ENCODE results near the gene WIPF2.

The WIPF2 gene

GRCh38 chr17:40315678-40316570, 96.8 kb downstream of the WIPF2 start:
- DNase-seq: peak in 1 of 5 experiments; percentile 27

DNA sequence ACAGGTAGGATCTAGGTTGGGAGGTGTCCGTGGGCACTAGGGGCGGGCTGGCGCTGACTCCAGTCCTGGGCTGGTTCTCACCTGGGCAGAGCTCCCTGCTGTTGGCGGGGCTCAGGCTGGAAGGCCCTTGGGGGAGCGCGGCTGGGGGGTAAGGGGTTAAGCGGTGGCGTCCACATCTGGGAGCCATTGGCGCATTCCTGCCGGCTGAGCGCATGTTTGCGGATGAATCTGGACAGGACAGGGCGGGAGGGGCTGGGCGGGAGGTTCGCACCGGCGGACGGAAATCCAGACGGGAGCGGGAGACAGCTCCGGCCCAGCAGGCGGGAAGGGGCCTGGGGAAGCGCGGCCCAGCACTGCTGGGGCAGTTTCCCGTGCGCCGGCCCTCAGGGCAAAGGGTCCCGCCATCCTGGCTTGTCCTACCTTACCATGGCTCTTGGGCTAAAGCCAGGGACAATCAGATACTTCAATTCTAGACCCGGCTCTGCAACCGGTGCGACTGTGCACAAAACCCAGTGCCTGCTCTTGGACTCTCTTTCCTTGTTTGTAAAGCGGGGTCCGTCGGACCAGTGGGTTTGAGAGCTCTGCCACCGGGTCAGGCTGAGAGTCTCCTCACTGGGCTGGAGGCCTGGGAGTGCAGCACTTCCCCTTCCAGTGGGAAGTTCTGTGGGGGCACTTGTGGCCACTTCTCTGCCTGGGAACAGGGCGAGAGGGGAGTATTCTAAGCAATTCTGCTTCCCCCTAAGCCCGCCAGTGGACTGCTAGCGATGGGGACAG, 97.7 kb downstream of the WIPF2 start:
- DNase-seq: no peak

- DNase-seq: peak in 2 of 5 experiments; percentile 46 to 59
Measured at GRCh38 chr17:40317345-40317873, 98.3 kb downstream of the WIPF2 start.

DNA sequence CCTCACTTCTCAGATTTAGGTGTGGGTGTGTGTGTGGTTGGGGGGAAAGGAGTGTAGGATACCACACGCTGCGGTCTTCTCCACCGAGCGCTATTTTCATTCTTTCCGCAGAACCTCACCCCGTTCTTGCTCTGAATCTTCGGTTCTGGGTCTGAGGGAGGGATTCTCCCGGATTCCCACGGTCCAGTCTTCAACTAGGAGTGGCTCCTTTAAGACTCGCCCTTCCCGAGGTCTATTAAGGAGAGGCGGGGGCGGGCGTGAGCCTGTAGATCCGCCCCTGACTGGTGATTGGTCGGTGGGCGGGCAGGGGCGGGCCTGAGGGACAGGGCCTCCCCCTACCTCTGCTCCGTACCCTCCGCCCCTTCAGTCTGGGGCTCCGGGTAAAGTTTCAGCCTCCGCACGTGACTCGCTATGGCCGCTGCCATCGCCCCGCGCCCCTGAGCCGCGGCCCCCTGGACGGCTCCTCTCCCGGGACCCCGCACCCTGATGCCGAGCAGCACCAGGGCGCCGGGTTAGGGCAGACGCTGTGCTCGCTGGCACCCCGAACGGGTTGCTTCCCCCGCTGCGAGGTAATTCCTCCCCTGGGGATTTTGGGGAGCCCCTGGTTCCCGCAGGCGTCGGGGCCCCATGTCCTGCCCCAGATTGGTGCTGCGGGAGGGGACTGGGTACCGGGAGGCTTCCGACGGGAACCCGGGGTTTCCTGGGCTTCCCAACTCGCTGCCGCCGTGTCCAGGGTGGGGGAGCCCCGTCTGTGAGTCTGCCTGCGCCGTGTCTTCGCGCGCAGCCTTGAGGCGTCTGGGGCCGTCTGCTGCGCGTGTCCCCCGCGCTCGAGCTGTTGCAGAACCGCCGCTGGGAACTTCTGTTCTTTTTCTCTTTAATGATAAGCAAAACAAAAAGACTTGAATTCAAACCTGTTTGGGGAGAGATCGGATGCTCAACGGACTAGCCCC, 99.1 kb downstream of the WIPF2 start:
- DNase-seq: peak; percentile 85 to 95 (median 87)

- peak in 2 of 5 experiments; percentile 36 to 44 for DNase-seq
Measured at GRCh38 chr17:40318830-40319391, 99.8 kb downstream of the WIPF2 start.

DNA sequence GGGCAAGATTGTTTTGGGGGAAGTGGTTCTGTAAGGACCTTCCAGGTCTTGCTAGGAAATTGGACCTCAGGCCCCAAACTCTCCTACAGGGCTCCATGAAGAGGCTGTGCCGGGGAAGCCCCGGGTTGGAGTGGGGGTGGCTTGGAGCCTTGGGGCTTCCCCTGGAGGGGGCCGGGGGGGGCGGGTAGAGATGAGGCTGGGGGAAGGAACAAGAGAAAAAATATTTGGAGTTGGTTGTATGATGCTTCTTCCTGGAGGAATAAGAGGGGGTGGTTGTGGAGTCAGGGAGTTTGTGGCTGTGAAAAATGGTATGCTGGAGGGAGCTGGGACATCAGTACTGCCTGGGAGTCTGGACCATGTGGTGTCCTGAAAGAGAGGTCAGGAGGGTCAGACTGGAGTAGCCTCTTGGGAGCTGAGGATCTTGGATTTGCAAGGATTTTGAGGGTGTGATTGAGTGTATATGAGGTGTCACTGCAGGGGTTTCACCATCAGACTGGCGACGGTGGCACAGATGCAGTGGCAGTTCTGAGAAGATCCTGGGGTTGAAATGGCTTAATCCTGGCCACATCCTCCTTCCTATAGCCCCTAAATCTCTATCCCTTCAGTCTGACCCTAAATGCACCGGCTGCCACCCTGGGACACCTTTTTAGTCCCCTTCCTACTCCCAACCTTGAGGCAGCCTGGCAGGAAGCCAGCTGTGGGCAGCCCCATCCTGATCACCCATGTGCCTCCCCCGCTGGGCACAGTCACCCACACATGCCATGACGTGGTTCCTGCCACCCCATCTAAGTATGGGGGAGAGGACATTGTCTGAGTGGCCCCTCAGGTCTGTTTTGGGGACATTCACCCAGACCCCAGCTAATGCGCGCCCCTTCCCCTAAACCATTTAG, 100.8 kb downstream of the WIPF2 start:
- peak; percentile 64 to 90 (median 84) for DNase-seq

DNA sequence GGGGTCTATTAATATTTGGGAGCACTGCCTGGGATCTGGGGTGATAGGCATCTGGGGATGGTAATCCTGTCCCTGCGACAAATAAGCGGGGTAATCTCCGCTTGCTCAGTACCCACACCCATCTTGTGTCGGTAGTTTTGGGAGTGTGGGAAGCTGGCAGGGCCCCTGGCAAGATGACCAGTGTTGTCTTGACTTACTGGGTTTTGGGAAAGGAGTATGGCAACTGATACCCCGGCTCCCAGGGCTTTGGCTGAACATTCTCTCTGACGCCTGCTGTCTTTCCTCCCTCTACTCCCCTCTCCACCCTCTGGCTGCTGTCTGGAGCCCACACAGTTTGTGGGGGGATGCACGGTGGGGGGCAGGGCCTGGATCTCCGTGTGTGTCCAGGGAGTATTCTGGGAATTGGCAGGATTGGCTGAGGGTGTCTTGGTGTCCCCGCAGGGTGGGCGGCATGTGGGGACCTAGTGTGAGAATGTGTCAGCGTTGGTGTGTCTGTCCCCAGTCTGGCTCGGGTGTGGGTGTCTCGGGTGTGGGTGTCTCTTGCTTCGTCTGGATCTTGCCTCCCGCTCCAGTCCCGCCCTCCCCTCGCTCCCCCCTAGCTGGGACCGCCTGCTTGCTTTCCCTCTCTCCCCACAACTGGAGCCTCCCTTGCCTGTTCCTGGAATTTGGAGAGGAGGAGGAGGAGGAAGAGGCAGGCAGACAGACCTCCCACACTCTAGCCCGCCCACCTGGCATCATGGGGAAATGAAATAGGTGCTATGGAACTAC, 101.8 kb downstream of the WIPF2 start:
- peak in 3 of 5 experiments; percentile 51 to 78 (median 71) for DNase-seq

DNA sequence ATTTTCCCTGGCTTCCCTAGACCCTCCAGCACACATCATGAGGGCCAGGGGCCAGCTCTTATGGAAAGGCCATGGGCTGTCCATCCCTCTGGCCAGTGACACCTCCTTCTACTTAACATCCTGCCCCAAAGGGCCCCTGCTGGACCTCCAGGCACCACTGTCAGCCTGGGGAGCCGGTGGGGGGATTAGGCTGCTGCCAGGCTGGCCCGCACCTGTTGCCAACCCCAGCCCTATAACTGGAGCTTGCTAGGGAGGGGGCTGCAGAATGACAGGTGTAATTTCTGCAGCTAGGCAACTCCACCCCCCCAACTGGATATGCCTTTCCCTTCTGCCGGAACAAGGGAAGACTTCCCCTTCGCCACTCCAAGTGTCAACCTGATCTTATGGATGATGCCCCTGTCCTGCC, 102.4 kb downstream of the WIPF2 start:
- peak in 1 of 5 experiments; percentile 23 for DNase-seq

DNA sequence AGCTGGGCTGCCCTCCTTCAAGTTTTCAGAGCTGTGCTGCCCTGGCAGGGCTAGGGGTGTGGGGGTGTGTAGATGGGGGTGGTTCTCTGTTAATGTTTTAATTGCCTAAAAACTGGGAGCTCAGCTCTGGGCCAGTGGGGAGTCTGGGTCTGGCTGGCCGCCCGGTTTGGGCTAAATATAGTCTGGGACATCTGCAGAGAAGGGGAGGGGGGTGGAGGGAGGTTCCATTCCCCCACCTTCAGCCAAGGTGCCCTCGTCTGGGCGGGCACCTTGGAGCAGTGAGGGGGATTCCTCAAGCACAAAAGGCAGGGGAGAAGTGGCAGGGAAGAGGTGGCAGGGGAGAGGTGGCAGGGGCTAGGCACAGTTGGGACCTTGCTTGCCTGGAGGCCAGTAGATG, 102.9 kb downstream of the WIPF2 start:
- no peak for DNase-seq

GRCh38 chr17:40322358-40323315, 103.5 kb downstream of the WIPF2 start:
- peak; percentile 64 to 98 (median 86) for DNase-seq

DNA sequence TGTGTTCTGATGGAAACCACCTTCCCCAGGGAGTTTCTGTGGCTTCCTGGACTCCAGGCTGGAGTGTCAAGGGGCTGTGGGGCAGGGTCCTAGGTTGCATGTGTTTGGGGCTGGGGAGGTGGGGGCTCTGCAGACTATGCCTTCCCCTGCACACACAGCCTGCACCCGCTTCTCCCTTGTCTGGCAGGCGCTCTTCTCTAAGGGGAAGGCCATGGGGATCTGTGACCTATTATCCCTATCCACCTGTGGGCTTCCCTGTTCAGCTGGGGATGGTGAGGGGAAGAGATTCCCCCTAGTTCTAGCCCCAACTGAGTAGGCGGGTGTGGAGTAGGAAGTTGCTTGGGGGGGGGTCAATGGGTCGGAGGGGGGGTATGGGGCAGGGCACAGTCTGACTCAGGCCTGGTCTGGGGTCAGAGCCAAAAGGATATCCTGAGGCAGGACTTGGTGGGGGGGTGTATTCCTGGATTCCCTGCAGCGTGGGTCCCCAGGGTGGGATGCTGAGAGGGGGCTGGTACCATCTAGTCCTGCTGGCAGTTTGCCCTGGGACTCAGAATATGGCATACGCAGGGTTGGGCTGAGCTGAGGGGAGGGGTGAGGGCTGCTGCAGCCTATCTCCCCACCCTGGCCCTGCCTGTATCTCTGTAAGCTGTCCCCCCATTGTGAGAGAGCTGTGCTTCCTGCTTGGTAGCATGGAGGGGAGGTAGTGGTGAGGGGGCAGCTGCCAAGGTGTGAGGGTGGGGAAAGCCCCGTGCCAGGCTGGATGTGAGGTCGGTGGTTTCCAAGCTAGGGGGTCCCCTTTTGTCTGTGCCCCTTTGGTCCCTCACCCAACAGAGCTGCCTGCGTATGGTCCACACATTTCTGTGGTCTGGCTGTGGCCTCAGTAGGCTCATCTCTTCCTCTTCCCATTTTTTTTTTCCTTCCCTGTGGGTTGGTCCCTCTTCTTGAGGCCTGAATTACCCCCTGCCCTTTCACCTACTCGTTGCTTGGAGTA, 104.6 kb downstream of the WIPF2 start:
- peak; percentile 38 to 95 (median 82) for DNase-seq

- DNase-seq: peak in 3 of 5 experiments; percentile 12 to 56 (median 55)
Measured at GRCh38 chr17:40325156-40326013, 106.3 kb downstream of the WIPF2 start.

GRCh38 chr17:40326014-40326831, 107.1 kb downstream of the WIPF2 start:
- DNase-seq: peak in 3 of 5 experiments; percentile 50 to 92 (median 79)

DNA sequence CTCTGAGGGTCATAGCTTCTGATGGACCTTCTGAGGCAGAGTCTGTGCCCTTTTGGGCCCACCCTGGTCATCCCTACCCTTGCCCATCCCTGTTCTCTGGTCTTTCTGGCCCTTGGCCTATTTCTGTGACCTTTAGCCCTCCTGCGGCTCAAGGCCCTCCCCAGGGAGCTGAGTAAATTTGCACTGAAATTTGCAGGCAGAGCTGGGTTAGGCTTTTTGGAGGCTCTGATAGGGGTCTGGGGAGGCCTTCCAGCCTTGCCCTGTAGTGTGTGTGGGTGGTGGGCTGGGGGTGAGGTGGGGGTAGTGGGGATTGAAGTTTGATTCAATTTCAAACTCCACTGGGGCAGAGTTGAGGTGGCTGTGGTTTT, 107.7 kb downstream of the WIPF2 start:
- no peak for DNase-seq

GRCh38 chr17:40327244-40327729, 108.2 kb downstream of the WIPF2 start:
- DNase-seq: peak in 1 of 5 experiments; percentile 88

Measured in T-helper 2 cell (primary cell).